ENCODE measurements around the gene NRG3. TPM values are rescaled to one million over a fixed set of nuclear protein-coding genes. Genes with fewer than 3 reads are reported as not detected.

Gene NRG3
- total RNA-seq, 1 experiment from 2014 or later, result 0.62 TPM

DNA sequence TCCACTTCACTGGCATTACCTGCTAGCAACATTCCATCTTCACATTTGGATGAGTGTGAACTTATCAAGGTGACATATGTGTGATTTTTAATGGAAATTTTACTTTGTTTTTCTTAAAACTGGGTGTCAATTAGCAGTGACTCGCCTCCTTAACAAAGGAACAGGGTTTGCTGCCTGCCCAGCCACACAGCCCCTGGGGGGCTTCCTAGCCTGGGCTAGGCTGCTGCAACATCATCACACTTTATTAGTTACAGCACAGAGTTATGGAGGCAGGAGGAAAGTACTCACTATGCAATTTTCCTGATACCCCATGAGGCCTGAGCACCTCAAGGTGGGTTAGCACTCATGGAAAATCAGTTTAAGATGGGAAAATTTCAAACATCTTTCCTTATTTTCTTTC lies 861.3 kb downstream of the NRG3 start:
- DNase-seq, result peak; percentile 20
- Histone ChIP-seq H3K36me3 (replicated peaks; ENCODE audit: control insufficient read depth, insufficient read depth, low read length) (no peaks in the 10 kb centered on the region), H3K27me3 (ENCODE audit: control insufficient read depth, insufficient read depth, low read length) (no peaks in the 10 kb centered on the region), H3K4me3 (ENCODE audit: insufficient read depth, low read depth, low read length) (no peak overlapping the region)

- no peaks in the 10 kb centered on the region for H3K36me3 ChIP-seq (replicated peaks; ENCODE audit: control insufficient read depth, insufficient read depth, low read length)
- H3K27me3 ChIP-seq (ENCODE audit: control insufficient read depth, insufficient read depth, low read length), result no peaks in the 10 kb centered on the region
- no peak overlapping the region for H3K4me3 ChIP-seq (ENCODE audit: insufficient read depth, low read depth, low read length)
- peak; percentile 10 for DNase-seq
These were observed 862.6 kb downstream of the NRG3 start for GRCh38 chr10:82737549-82737948.

DNA sequence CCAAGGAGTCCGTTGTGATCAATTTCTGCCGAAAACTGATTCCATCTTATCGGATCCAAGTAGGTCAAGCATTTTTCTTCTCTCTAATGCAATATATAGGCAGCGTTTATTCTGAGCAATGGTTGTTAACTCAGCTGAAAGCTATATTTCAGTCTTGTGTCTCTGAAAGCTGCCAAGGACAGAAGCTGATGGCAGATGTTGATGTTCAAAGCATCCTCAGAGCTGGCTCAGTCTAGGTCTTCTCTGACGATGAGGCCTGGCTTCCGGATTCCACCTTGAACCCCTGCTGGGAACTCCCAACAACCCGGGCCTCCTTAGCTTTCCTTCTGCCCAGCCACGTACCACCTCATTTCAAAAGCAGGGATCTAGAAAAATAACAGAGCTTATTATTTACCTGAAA lies 863.6 kb downstream of the NRG3 start:
- DNase-seq, result peak; percentile 16

DNA sequence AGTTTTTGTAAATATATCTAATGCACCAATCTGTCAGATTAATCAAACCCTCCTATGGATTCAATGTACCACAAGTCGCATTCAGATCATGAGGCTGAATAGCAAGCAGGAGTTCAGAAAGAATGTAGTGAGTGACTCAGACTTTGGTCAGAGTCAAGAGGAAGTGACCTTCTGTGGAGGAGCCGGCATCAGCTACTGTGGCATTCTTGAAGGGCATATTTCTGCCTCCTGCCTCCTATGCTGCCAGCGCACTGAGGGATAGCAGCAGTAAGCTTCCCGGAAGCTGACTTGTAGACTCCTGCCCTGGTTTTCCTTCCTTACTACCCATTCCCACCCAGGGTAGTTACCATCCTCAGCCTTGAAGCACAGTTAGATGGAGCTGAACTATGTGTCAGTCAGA lies 867.5 kb downstream of the NRG3 start:
- Histone ChIP-seq H3K27me3 (ENCODE audit: control insufficient read depth, insufficient read depth, low read length) (no peaks in the 10 kb centered on the region), H3K4me3 (ENCODE audit: insufficient read depth, low read depth, low read length) (no peak overlapping the region), H3K36me3 (replicated peaks; ENCODE audit: control insufficient read depth, insufficient read depth, low read length) (no peaks in the 10 kb centered on the region)
- DNase-seq, result no peak

More for the DNA sequence above, 863.6 kb downstream of the NRG3 start:
- no peak overlapping the region for H3K4me3 ChIP-seq (ENCODE audit: insufficient read depth, low read depth, low read length)
- H3K36me3 ChIP-seq (replicated peaks; ENCODE audit: control insufficient read depth, insufficient read depth, low read length), result no peaks in the 10 kb centered on the region
- no peaks in the 10 kb centered on the region for H3K27me3 ChIP-seq (ENCODE audit: control insufficient read depth, insufficient read depth, low read length)

DNA sequence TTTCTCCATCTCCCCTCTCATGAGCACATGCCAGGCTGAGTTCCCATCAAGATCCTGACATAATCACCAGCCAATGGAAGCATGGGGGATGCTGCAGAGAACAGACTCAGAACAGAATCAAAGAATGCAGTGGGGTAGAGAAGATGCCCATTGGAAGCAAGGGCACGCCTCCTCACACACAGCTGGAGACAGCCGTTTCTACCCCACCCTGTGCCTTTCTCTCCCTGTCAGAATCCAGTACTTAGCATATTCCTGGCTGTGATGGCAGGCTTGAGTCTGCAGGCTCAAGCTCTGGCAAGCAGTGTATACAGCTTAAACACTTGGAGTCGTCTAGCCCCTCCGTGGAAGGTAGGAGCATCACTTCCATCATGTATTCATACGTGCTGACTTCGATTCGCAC lies 867.9 kb downstream of the NRG3 start:
- no peak overlapping the region for H3K4me3 ChIP-seq (ENCODE audit: insufficient read depth, low read depth, low read length)
- H3K36me3 ChIP-seq (replicated peaks; ENCODE audit: control insufficient read depth, insufficient read depth, low read length), result no peaks in the 10 kb centered on the region
- H3K27me3 ChIP-seq (ENCODE audit: control insufficient read depth, insufficient read depth, low read length), result no peaks in the 10 kb centered on the region
- DNase-seq, result no peak

- no peaks in the 10 kb centered on the region for H3K27me3 ChIP-seq (ENCODE audit: control insufficient read depth, insufficient read depth, low read length)
- no peaks in the 10 kb centered on the region for H3K36me3 ChIP-seq (replicated peaks; ENCODE audit: control insufficient read depth, insufficient read depth, low read length)
- no peak overlapping the region for H3K4me3 ChIP-seq (ENCODE audit: insufficient read depth, low read depth, low read length)
- DNase-seq, result no peak
These were observed 875.5 kb downstream of the NRG3 start for GRCh38 chr10:82750538-82750937.

DNA sequence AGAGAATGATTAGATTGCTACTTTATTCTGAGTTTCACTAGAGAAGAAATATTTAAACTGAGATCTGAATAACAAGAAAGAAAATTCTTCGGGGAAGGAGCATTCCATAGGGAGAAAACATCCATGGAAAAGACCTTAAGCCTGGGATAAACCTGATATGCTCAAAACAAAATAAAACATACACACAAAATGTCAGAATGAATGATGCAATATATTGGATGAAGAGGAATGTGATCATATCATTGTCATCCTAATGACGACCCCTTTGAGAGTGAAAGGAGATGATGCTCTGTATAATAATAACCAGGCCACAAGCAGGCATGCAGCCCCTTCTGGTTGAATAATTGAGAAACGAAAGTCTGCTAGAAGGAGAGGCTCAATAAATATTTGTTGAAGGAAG lies 882.4 kb downstream of the NRG3 start:
- H3K36me3 ChIP-seq (replicated peaks; ENCODE audit: control insufficient read depth, insufficient read depth, low read length), result no peaks in the 10 kb centered on the region
- DNase-seq, result no peak
- H3K4me3 ChIP-seq (ENCODE audit: insufficient read depth, low read depth, low read length), result no peak overlapping the region
- H3K27me3 ChIP-seq (ENCODE audit: control insufficient read depth, insufficient read depth, low read length), result no peaks in the 10 kb centered on the region

DNA sequence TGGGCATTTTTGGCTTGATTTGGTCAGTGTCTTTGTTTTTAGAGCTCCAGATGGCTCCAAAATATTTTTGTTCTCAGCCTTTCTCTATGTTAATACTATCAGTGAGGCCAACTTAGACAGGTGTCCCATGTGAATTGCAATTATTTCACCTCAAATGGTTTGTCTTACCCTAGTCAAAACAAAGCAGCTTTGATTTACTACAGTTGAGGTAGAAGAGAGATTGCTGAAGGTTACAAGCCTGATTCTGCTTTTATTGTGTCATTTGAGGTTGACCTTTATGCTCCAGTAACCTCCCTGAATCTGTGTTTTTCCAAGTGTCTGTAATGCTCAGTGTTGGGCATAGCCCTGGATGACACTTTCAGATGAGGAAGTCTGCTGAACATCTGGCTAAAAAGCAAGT lies 882.9 kb downstream of the NRG3 start:
- no peak overlapping the region for H3K4me3 ChIP-seq (ENCODE audit: insufficient read depth, low read depth, low read length)
- DNase-seq, result no peak
- H3K36me3 ChIP-seq (replicated peaks; ENCODE audit: control insufficient read depth, insufficient read depth, low read length), result no peaks in the 10 kb centered on the region
- H3K27me3 ChIP-seq (ENCODE audit: control insufficient read depth, insufficient read depth, low read length), result no peaks in the 10 kb centered on the region

DNA sequence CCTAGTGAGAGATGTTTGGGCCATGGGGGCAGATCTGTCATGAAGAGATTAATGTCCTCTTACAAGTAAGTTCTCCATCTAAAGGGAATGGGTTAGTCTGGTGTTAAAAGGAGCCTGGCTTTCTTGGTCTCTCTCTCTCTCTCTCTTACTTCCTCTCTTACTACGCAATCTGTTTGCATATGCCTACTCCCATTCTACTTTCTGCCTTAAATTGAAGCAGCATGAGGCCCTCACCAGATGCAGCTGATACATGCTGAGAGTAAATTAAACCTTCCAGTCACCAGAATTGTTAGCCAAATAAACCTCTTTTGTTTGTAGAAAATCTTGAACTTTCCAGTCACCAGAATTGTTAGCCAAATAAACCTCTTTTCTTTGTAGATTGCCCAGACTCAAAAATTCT lies 884.1 kb downstream of the NRG3 start:
- Histone ChIP-seq H3K27me3 (ENCODE audit: control insufficient read depth, insufficient read depth, low read length) (no peaks in the 10 kb centered on the region), H3K36me3 (replicated peaks; ENCODE audit: control insufficient read depth, insufficient read depth, low read length) (no peaks in the 10 kb centered on the region), H3K4me3 (ENCODE audit: insufficient read depth, low read depth, low read length) (no peak overlapping the region)
- DNase-seq, result no peak

- Histone ChIP-seq H3K36me3 (replicated peaks; ENCODE audit: control insufficient read depth, insufficient read depth, low read length) (no peaks in the 10 kb centered on the region), H3K27me3 (ENCODE audit: control insufficient read depth, insufficient read depth, low read length) (no peaks in the 10 kb centered on the region), H3K4me3 (ENCODE audit: insufficient read depth, low read depth, low read length) (no peak overlapping the region)
- DNase-seq, result no peak
These were observed 887.6 kb downstream of the NRG3 start for GRCh38 chr10:82762641-82763040.

DNA sequence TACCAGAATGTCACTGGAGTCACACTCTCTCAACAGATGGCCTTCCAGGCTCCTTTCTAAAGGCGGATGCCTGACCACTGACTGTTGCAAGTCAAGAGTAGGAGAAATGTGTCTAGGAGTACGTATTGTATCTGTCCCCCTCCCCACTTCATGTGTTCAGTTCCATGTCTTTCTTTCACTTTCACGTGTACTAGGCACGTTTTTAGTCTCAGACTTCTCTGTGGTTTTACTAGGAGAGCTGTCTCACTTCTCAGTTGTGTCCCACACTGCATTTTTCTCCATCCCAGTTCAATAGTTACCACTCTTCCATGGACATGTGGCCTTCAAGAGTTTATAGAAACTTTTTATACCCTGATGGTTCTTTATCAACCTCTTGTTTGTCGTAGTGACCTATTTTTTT lies 893.0 kb downstream of the NRG3 start:
- H3K27me3 ChIP-seq (ENCODE audit: control insufficient read depth, insufficient read depth, low read length), result no peaks in the 10 kb centered on the region
- no peak overlapping the region for H3K4me3 ChIP-seq (ENCODE audit: insufficient read depth, low read depth, low read length)
- H3K36me3 ChIP-seq (replicated peaks; ENCODE audit: control insufficient read depth, insufficient read depth, low read length), result no peaks in the 10 kb centered on the region
- no peak for DNase-seq

- Histone ChIP-seq H3K36me3 (replicated peaks; ENCODE audit: control insufficient read depth, insufficient read depth, low read length) (no peaks in the 10 kb centered on the region), H3K27me3 (ENCODE audit: control insufficient read depth, insufficient read depth, low read length) (no peaks in the 10 kb centered on the region), H3K4me3 (ENCODE audit: insufficient read depth, low read depth, low read length) (no peak overlapping the region)
- DNase-seq, result no peak
These were observed 903.9 kb downstream of the NRG3 start for GRCh38 chr10:82778908-82779307.

- Histone ChIP-seq H3K36me3 (replicated peaks; ENCODE audit: control insufficient read depth, insufficient read depth, low read length) (no peaks in the 10 kb centered on the region), H3K27me3 (ENCODE audit: control insufficient read depth, insufficient read depth, low read length) (no peaks in the 10 kb centered on the region), H3K4me3 (ENCODE audit: insufficient read depth, low read depth, low read length) (no peak overlapping the region)
- no peak for DNase-seq
These were observed 921.5 kb downstream of the NRG3 start for GRCh38 chr10:82796510-82796909.

- H3K36me3 ChIP-seq (replicated peaks; ENCODE audit: control insufficient read depth, insufficient read depth, low read length), result no peaks in the 10 kb centered on the region
- no peak overlapping the region for H3K4me3 ChIP-seq (ENCODE audit: insufficient read depth, low read depth, low read length)
- DNase-seq, result no peak
- H3K27me3 ChIP-seq (ENCODE audit: control insufficient read depth, insufficient read depth, low read length), result no peaks in the 10 kb centered on the region
These were observed 926.3 kb downstream of the NRG3 start for GRCh38 chr10:82801289-82801688.

DNA sequence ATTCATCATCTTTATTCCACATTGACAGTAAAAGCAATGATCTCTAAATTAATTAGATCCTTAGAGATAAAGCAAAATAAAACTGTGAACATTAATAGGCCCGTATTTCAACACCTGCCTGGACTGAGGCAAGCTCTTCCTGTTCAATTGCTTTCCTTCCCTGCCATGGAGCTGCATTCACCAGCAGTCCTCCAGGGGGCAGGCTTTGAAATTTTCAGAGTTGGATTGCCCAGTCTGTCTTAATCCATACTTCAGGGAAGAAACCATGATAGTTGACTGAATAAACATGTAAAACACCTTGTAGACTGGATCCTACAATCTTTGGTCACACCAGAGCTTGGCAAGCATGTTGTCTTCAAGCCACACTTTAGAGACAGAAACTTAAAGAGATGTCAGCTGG lies 936.6 kb downstream of the NRG3 start:
- Histone ChIP-seq H3K4me3 (ENCODE audit: insufficient read depth, low read depth, low read length) (no peak overlapping the region), H3K36me3 (replicated peaks; ENCODE audit: control insufficient read depth, insufficient read depth, low read length) (no peaks in the 10 kb centered on the region), H3K27me3 (ENCODE audit: control insufficient read depth, insufficient read depth, low read length) (no peaks in the 10 kb centered on the region)
- peak; percentile 49 for DNase-seq

GRCh38 chr10:82813856-82814255 lies 938.9 kb downstream of the NRG3 start:
- no peak for DNase-seq
- H3K27me3 ChIP-seq (ENCODE audit: control insufficient read depth, insufficient read depth, low read length), result no peaks in the 10 kb centered on the region
- no peak overlapping the region for H3K4me3 ChIP-seq (ENCODE audit: insufficient read depth, low read depth, low read length)
- H3K36me3 ChIP-seq (replicated peaks; ENCODE audit: control insufficient read depth, insufficient read depth, low read length), result no peaks in the 10 kb centered on the region

Data from H7 (cell line).